Body of pancreas (tissue), 4 donors: ENCODE measurements around the gene DHX35. TPM values are rescaled to one million over a fixed set of nuclear protein-coding genes. Genes with fewer than 3 reads are reported as not detected.
"Not testable (repeated sequence)": the region's sequence is repeated elsewhere in the genome, so short reads cannot be mapped to it uniquely, and the experiment has no call there.

Experiments used
- ATAC-seq: fragments of 150-250 bp; one replicate; pipeline ENCODE4 v1.9.1; 2016
- DNase-seq, 4 donors: peaks; one replicate each; pipeline ENCODE4 v3.0.0-alpha.2; 2019
- H3K27ac ChIP-seq, 4 donors: fragments of 200-600 bp; sonication (generic); 1 replicate in 3 of 4; 2 replicates in 1 of 4; pipeline versions ENCODE4 v1.5.1 to v1.6.1; 2016 to 2019; ENCODE audit warnings: mild to moderate bottlenecking in 1 of 4, mixed read lengths in 1 of 4, moderate library complexity in 1 of 4
- H3K27me3 ChIP-seq, 2 donors: fragments of 200-600 bp; sonication (generic); one replicate each; pipeline ENCODE4 v1.6.0; 2016; ENCODE audit warnings: mild to moderate bottlenecking in 1 of 2
- H3K36me3 ChIP-seq, 2 donors: fragments of 200-600 bp; sonication (generic); replicated peaks in 1 of 2; 2 replicates each; pipeline ENCODE4 v1.5.1; 2016; ENCODE audit warnings: low read depth in 2 of 2; ENCODE audit not compliant: insufficient read depth in 1 of 2
- H3K4me1 ChIP-seq: fragments of 200-600 bp; sonication (generic); one replicate; pipeline ENCODE4 v1.6.0; 2016
- H3K4me3 ChIP-seq, 2 donors: fragments of 200-600 bp; sonication (generic); 1 replicate in 1 of 2; 2 replicates in 1 of 2; pipeline ENCODE4 v1.5.1; 2016 to 2019
- H3K9me3 ChIP-seq, 3 donors: fragments of 200-600 bp; sonication (generic); 1 replicate in 2 of 3; 2 replicates in 1 of 3; pipeline ENCODE4 v1.5.1; 2016
- CTCF ChIP-seq, 7 experiments: fragments of 450-650 bp in 4 of 7; fragments of 200-600 bp in 3 of 7; sonication (generic) in 3 of 7; IDR thresholded peaks; one replicate each; pipeline ENCODE4 v1.5.1; 2016 to 2019; ENCODE audit warnings: antibody characterized with exemption in 7 of 7
- POLR2A ChIP-seq, 3 donors: fragments of 450-650 bp; IDR thresholded peaks; one replicate each; pipeline ENCODE4 v1.6.1; 2016; ENCODE audit warnings: antibody characterized with exemption in 3 of 3, mild to moderate bottlenecking in 2 of 3
- WGBS, 2 donors: methylation state at CpG; one replicate each; pipeline ENCODE4 v1.1.5; 2017; 5-methylcytosine and 5-hydroxymethylcytosine counted together
- intact Hi-C: fragments of 100-400 bp; cut with DNase I; formaldehyde crosslinking; loops from one replicate; pipeline ENCODE4 v1.15.1; 2023
- total RNA-seq, 2 donors: library from RNA; depleted of rRNA; stranded (reverse); fragments of >200 nt; gene quantifications; one replicate each; pipeline ENCODE4 v1.1.0, GENCODE V29; 2016

DHX35 gene
- total RNA-seq, 2 donors from 2014 or later: 6.9 to 7.3 TPM

- H3K4me3 ChIP-seq: no peak overlapping the region
- intact Hi-C loops: no loop called here
- TF ChIP-seq POLR2A (IDR thresholded peaks at IDR 0.05) (no peak), CTCF (IDR thresholded peaks at IDR 0.05) (no peak)
- H3K27me3 ChIP-seq: no peaks in the 10 kb centered on the region
- H3K9me3 ChIP-seq: no peaks in the 10 kb centered on the region
- 80 to 89% methylated on average over 4 of the region's 4 CpGs for WGBS, 2 donors
- H3K27ac ChIP-seq: no peak overlapping the region
- peaks cover 0 to 7% of the 10 kb centered on the region in 2 donors for H3K36me3 ChIP-seq
- ATAC-seq: no peak
- H3K4me1 ChIP-seq: peaks cover 8% of the 10 kb centered on the region
- DNase-seq: no peak
Observed at GRCh38 chr20:38987777-38988176, 25.6 kb downstream of the DHX35 start.

DNA sequence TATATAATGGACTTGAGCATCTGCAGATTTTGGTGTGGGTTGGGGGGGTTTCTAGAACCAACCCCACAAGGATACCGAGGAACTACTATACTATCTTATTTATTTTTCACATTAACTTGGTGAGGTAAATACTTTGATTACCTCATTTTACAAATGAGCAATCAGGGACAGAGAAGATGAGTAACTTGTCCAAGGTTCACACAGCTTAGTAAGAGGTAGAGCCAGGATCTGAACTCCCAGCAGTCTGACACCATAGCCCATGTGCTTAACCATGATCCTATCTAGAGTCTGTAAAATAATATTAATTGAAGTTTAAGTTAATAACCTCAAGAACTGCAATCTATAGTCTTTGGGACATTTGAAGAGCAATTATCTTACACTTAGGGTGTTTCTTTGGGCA is 28.6 kb downstream of the DHX35 start:
- ATAC-seq: no peak
- no peak for DNase-seq
- peaks cover 3% of the 10 kb centered on the region for H3K4me1 ChIP-seq
- H3K27ac ChIP-seq: no peak overlapping the region
- H3K9me3 ChIP-seq: no peaks in the 10 kb centered on the region
- intact Hi-C loops: loop anchor here (10.0 kb wide), 1 partner anchor 64 kb away; no protein-coding TSS in a partner anchor
- H3K4me3 ChIP-seq: no peak overlapping the region
- H3K27me3 ChIP-seq: no peaks in the 10 kb centered on the region
- H3K36me3 ChIP-seq: peaks cover 0 to 4% of the 10 kb centered on the region in 2 donors
- WGBS, 2 donors: 94 to 96% methylated on average over 1 of the region's 1 CpG
- no peak for TF ChIP-seq POLR2A (IDR thresholded peaks at IDR 0.05)
- TF ChIP-seq CTCF (IDR thresholded peaks at IDR 0.05): no peak

DNA sequence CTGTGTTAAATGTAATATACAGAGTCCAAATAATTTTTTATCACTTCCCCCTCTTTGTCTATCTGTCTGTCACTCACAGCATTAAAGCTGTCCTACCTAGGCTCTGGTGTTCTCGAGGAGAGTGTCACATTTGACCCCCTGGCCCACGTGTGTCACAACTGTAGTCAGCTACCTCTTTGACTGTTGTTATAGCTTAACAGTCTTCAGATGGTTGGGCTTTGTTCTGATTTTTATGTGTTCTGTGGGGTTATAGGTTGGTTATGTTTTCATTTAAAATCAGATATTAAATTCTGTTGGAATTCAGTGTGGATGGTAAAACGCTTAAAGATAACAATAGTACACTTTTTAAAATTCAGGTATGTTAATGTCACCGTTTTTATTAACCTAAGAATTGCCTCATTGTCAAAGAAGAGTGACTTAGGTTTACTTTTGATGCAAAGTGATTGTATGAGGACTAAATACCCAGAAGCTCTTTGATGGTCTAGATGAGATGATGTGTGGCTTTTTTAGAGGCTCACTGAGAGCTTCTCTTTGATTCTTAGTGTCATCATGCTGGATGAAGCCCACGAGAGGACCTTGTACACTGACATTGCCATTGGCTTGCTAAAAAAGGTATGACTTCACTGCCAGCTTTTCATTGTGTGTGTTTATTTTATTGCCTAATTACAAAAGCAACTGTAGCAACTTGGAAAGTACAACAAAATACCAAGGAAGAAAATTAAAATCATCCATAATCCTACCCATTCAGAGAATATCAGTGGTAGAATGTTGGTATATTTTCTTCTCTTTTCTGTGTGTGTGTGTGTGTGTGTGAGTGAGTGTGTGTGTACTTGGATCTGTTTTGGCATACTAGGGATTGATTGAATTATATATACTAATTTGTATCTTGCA is 29.9 kb downstream of the DHX35 start:
- 59 to 64% methylated on average over 5 of the region's 5 CpGs for WGBS, 2 donors

DNA sequence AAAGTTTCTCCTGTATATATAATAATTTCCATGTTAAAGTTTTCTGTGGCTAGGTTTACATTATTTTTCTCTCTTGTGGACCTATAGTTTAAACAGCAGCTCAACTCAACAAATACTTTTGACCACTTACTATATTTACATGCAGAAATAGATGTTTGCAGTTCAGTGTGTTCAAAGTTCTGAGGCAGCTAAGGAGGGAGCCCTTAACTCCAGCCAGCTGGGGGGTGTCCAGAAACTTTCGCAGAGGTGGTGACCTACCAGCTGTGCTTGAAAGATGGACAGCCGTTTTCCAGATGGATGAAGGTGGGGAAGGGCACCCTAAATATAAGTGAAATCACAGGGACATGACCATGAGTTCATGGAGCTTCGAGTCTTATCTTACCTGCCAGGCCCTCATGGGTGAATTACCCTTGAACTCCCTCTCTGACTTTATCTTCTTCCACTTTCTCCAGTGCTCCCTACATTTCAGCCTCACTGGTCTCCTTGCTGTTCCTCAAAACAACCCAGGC is 33.4 kb downstream of the DHX35 start:
- Histone ChIP-seq H3K27me3 (no peaks in the 10 kb centered on the region), H3K27ac (no peak overlapping the region), H3K36me3 (no peaks in the 10 kb centered on the region), H3K4me1 (no peaks in the 10 kb centered on the region), H3K9me3 (no peaks in the 10 kb centered on the region), H3K4me3 (no peak overlapping the region)
- intact Hi-C loops: loop anchor here (10.0 kb wide), 1 partner anchor 59 kb away; no protein-coding TSS in a partner anchor
- 75 to 84% methylated on average over 3 of the region's 3 CpGs for WGBS, 2 donors
- no peak for TF ChIP-seq CTCF (IDR thresholded peaks at IDR 0.05)
- TF ChIP-seq POLR2A (IDR thresholded peaks at IDR 0.05): no peak
- ATAC-seq (no peak), DNase-seq (no peak)

More for the DNA sequence above, 29.9 kb downstream of the DHX35 start:
- no peak for TF ChIP-seq POLR2A (IDR thresholded peaks at IDR 0.05)
- TF ChIP-seq CTCF (IDR thresholded peaks at IDR 0.05): no peak
- no peak overlapping the region for H3K4me3 ChIP-seq
- H3K27ac ChIP-seq: no peak overlapping the region
- no peak for ATAC-seq
- H3K36me3 ChIP-seq: peaks cover 0 to 4% of the 10 kb centered on the region in 2 donors
- no peaks in the 10 kb centered on the region for H3K9me3 ChIP-seq
- no peak for DNase-seq
- H3K4me1 ChIP-seq: no peaks in the 10 kb centered on the region
- intact Hi-C loops: loop anchor here (10.0 kb wide), 1 partner anchor 63 kb away; no protein-coding TSS in a partner anchor
- no peaks in the 10 kb centered on the region for H3K27me3 ChIP-seq

DNA sequence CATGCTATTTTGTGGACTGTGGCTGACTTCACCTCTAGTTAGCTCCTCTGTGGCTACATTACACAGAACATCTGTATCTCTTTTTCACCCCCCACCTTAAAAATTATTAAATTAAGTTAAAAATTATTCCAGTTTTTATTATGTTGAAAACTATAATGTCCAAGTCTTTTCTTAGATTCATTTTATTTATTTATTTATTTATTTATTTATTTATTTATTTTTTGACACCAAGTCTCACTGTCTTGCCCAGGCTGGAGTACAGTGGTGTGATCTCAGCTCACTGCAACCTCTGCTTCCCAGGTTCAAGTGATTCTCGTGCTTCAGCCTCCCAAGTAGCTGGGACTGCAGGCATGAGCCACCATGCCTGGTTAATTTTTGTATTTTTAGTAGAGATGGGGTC is 34.7 kb downstream of the DHX35 start:
- not testable (repeated sequence) for ATAC-seq, H3K4me3 ChIP-seq, H3K9me3 ChIP-seq, DNase-seq, H3K4me1 ChIP-seq, H3K36me3 ChIP-seq, H3K27ac ChIP-seq, H3K27me3 ChIP-seq
- intact Hi-C loops: loop anchor here (10.0 kb wide), 1 partner anchor 58 kb away; no protein-coding TSS in a partner anchor
- 90 to 100% methylated on average over 1 of the region's 1 CpG for WGBS, 2 donors
